Peyer's patch (tissue), 4 donors: ENCODE measurements around the gene PKD2L2. TPM values are rescaled to one million over a fixed set of nuclear protein-coding genes. Genes with fewer than 3 reads are reported as not detected.
A peak's percentile ranks its signal among the peaks of the same experiment; 100 is the strongest.
"Not testable (repeated sequence)": the region's sequence is repeated elsewhere in the genome, so short reads cannot be mapped to it uniquely, and the experiment has no call there.

Source experiments
- DNase-seq, 3 donors: peaks; one replicate each; pipeline ENCODE4 v3.0.0-alpha.2; 2017 to 2019
- H3K27ac ChIP-seq, 4 donors: fragments of 200-600 bp; sonication (generic); one replicate each; pipeline ENCODE4 v1.5.1; 2016 to 2019
- H3K27me3 ChIP-seq, 2 donors: fragments of 200-600 bp; sonication (generic); one replicate each; pipeline ENCODE4 v1.5.1; 2019
- H3K36me3 ChIP-seq, 3 donors: fragments of 200-600 bp; sonication (generic); one replicate each; pipeline ENCODE4 v1.5.1; 2016 to 2019
- H3K4me1 ChIP-seq, 4 donors: fragments of 200-600 bp; sonication (generic); one replicate each; pipeline ENCODE4 v1.5.1; 2016 to 2019
- H3K4me3 ChIP-seq, 4 donors: fragments of 200-600 bp; sonication (generic); 1 replicate in 3 of 4; 2 replicates in 1 of 4; pipeline ENCODE4 v1.5.1; 2016 to 2019; ENCODE audit warnings: mild to moderate bottlenecking in 1 of 4
- H3K9me3 ChIP-seq, 4 donors: fragments of 200-600 bp; sonication (generic); one replicate each; pipeline ENCODE4 v1.5.1; 2016 to 2019; ENCODE audit warnings: mild to moderate bottlenecking in 1 of 4
- POLR2A ChIP-seq, 2 donors: fragments of 450-650 bp; IDR thresholded peaks; one replicate each; pipeline ENCODE4 v1.5.1; 2017; ENCODE audit warnings: antibody characterized with exemption in 2 of 2, mild to moderate bottlenecking in 2 of 2, moderate library complexity in 2 of 2
- total RNA-seq, 4 donors: library from RNA; depleted of rRNA; stranded (reverse); fragments of >200 nt; gene quantifications; one replicate each; pipeline ENCODE4 v1.1.0, GENCODE V29; 2016
- TF ChIP-seq, protein P1 (sequence below), 6 experiments: fragments of 450-650 bp in 4 of 6; fragments of 200-600 bp in 2 of 6; sonication (generic) in 1 of 6; IDR thresholded peaks; one replicate each; pipeline ENCODE4 v1.5.1; 2017 to 2019; ENCODE audit warnings: antibody characterized with exemption in 6 of 6, mild to moderate bottlenecking in 3 of 6, moderate library complexity in 1 of 6

PKD2L2 gene
- total RNA-seq, 4 donors from 2014 or later: not detected

DNA sequence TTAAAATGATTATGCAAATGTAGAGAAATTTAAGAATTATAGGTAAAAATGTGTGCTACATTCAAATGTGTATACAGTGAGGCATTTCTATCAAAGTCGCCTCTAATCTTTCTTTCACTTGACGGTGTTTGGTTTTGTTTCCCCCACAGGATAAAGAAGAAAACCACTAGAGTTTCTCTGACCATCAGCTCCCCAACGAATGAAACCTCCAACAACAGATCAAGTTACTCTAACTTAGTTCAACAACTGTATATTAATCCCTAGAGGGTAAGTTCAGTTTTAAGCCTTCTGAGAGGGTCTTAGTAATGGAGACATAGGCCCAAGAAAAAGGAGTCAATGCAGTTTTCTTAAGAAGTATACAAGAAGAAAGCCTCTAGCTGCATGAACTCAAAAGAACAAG is 33.1 kb upstream of the PKD2L2 start:
- Histone ChIP-seq H3K9me3 (no peaks in the 10 kb centered on the region), H3K4me3 (no peak overlapping the region), H3K27me3 (no peaks in the 10 kb centered on the region), H3K27ac (no peak overlapping the region), H3K4me1 (peaks cover 0 to 6% (median 0%) of the 10 kb centered on the region in 4 donors), H3K36me3 (no peaks in the 10 kb centered on the region)
- TF ChIP-seq, protein P1, sequence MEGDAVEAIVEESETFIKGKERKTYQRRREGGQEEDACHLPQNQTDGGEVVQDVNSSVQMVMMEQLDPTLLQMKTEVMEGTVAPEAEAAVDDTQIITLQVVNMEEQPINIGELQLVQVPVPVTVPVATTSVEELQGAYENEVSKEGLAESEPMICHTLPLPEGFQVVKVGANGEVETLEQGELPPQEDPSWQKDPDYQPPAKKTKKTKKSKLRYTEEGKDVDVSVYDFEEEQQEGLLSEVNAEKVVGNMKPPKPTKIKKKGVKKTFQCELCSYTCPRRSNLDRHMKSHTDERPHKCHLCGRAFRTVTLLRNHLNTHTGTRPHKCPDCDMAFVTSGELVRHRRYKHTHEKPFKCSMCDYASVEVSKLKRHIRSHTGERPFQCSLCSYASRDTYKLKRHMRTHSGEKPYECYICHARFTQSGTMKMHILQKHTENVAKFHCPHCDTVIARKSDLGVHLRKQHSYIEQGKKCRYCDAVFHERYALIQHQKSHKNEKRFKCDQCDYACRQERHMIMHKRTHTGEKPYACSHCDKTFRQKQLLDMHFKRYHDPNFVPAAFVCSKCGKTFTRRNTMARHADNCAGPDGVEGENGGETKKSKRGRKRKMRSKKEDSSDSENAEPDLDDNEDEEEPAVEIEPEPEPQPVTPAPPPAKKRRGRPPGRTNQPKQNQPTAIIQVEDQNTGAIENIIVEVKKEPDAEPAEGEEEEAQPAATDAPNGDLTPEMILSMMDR (IDR thresholded peaks at IDR 0.05): no peak
- TF ChIP-seq POLR2A (IDR thresholded peaks at IDR 0.05): no peak
- no peak for DNase-seq

DNA sequence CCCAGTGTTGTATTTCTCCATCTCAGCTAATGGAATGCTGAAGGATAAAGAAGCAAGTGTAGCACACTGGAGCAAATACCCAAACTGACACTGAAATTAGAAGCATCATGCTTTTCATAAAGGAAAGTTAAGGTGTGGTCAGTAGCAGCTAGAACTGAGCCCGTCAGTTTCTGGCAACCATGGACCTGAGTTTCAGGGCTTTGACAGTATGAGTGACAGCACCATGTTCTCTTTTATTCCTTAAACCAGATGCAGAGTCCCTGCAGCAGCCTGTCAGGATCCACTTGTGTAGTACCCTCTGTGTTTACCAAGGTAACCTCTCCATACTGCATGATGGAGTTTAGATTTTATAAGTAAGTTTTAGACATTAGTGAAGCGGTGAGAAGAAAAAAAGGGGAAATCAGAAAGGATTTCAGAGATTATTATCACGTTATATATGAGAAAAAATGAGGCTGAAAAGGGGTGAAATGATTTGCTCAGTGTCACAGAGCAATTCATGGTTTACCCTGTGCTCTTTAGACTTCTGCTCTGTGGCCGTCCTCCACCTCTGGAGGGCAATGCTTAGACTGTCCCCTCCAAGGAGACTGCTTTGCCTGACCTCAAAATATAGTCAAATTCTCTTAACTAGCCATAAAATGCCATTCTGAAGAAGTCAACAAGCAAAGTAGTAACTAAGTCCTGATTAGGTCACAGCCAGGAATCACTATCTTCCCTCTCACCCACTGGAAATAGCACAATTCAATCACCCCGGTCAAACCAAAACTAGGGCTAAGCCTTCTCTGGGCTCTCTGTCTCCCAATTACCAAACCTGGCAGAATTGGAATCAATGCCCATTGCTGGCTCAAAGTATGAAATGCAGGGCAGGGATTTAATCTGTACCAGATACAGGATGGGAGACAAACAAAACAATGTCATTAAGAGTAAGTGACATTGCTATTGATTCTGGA is 32.1 kb upstream of the PKD2L2 start:
- Histone ChIP-seq H3K4me1 (peaks cover 0 to 6% (median 0%) of the 10 kb centered on the region in 4 donors), H3K27ac (no peak overlapping the region), H3K36me3 (no peaks in the 10 kb centered on the region), H3K4me3 (no peak overlapping the region), H3K27me3 (no peaks in the 10 kb centered on the region), H3K9me3 (no peaks in the 10 kb centered on the region)
- DNase-seq: no peak
- TF ChIP-seq, protein P1 (IDR thresholded peaks at IDR 0.05): no peak
- no peak for TF ChIP-seq POLR2A (IDR thresholded peaks at IDR 0.05)

DNA sequence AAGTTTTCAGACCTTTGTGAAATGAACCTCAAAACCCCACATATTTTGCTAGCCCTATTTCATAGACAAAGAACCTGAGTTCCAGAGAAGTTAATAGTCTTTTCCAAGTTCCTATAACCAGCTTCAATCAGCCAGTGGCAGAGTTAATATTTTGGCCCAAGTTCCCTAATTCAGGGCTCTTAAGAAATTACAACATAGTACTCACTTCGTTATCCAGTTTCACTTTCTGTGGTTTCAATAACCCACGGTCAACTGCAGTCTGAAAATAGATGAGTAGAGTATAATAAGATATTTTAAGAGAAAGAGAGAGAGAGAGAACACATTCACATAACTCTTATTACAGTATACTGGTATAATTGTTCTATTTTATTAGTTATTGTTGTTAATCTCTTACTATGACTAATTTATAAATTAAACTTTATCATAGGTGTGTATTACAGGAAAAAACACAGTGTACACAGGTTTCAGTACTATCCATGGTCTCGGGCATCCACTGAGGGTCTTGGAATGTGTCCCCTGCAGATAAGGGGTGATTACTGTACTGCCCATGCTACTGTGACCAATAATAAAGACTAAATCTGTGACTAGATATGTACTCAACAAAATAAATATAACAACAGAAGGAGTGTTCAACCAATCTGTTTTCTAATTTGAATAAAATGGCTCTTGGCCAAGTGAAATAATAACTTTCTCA is 30.9 kb upstream of the PKD2L2 start:
- peak overlapping the region in 1 of 4 donors; percentile 8 for H3K4me3 ChIP-seq
- TF ChIP-seq POLR2A (IDR thresholded peaks at IDR 0.05): no peak
- TF ChIP-seq, protein P1 (IDR thresholded peaks at IDR 0.05): no peak
- no peak for DNase-seq
- peaks cover 0 to 6% (median 0%) of the 10 kb centered on the region in 4 donors for H3K4me1 ChIP-seq
- H3K9me3 ChIP-seq: no peaks in the 10 kb centered on the region
- H3K27ac ChIP-seq: no peak overlapping the region
- H3K36me3 ChIP-seq: no peaks in the 10 kb centered on the region
- no peaks in the 10 kb centered on the region for H3K27me3 ChIP-seq

DNA sequence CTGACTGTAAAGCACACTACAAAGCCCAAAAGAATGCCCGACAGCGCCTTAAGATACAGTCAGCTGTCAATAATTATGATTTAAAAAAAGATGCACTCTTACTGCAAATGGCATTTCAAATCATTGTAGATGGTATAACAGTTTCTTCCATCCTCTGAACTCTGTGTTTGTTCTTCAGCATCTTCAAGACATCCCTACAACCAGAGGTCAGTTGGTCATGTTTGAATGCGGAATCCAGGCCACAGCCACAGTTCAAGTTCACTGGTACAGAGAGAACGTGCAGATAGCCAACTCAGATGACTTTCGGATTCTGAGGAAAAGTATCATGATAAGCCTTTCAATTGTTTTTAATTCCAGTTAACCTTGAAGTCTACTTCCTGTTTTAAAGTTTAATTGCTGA is 30.3 kb upstream of the PKD2L2 start:
- Histone ChIP-seq H3K27me3 (no peaks in the 10 kb centered on the region), H3K4me3 (no peak overlapping the region), H3K36me3 (no peaks in the 10 kb centered on the region), H3K9me3 (no peaks in the 10 kb centered on the region), H3K4me1 (peaks cover 0 to 6% (median 0%) of the 10 kb centered on the region in 4 donors), H3K27ac (no peak overlapping the region)
- TF ChIP-seq, protein P1 (IDR thresholded peaks at IDR 0.05): no peak
- no peak for TF ChIP-seq POLR2A (IDR thresholded peaks at IDR 0.05)
- DNase-seq: no peak

DNA sequence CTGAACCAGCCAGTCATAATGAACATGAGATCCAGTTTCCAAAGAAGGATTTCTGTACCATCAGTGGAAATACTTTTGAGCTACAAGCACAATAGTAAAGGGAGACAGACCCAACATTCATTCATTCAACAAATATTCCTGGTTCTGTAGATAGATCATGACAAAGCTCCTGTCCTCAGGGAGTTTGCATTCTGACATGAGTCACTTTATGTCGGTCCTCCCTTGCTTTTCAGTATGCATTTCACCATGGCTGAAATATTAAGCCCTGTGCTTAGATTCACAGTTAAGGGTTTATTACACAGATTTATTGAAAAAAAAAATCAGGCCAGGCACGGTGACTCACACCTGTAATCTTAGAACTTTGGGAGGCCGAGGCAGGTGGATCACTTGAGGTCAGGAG is 27.0 kb upstream of the PKD2L2 start:
- Histone ChIP-seq H3K27ac (no peak overlapping the region), H3K27me3 (no peaks in the 10 kb centered on the region), H3K9me3 (no peaks in the 10 kb centered on the region), H3K4me1 (peaks cover 0 to 6% (median 0%) of the 10 kb centered on the region in 4 donors), H3K4me3 (no peak overlapping the region), H3K36me3 (no peaks in the 10 kb centered on the region)
- no peak for DNase-seq
- TF ChIP-seq, protein P1 (IDR thresholded peaks at IDR 0.05): no peak
- no peak for TF ChIP-seq POLR2A (IDR thresholded peaks at IDR 0.05)

DNA sequence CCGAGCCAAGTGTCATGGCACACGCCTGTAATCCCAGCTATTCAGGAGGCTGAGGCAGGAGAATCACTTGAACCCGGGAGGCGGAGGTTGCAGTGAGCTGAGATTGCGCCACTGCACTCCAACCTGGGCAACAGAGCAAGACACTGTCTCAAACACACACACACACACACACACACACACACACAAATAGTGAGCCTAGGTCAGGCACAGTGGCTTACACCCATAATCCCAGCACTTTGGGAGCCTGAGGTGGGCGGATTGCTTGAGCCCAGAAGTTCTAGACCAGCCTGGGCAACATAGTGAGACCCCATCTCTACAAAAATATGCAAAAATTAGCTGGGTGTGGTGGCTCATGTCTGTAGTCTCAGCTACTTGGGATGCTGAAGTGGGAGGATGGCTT is 25.6 kb upstream of the PKD2L2 start:
- H3K27ac ChIP-seq, H3K36me3 ChIP-seq, H3K4me3 ChIP-seq, DNase-seq, H3K9me3 ChIP-seq, H3K27me3 ChIP-seq, H3K4me1 ChIP-seq: not testable (repeated sequence)
